GM12891 (cell line): ENCODE data around the gene MAFF.
"Not testable (repeated sequence)": the region's sequence is repeated elsewhere in the genome, so short reads cannot be mapped to it uniquely, and the experiment has no call there.

ENCODE experiments used
- DNase-seq: peaks from one replicate; pipeline ENCODE4 v3.0.0; 2011; ENCODE audit warnings: low spot score; ENCODE audit not compliant: insufficient read length
- FAIRE-seq: peaks from 2 replicates; lab custom pipeline; 2011; peaks lifted over from hg19 to GRCh38; lab: Jason Lieb, UNC
- PAX5 ChIP-seq: IDR thresholded peaks from 2 replicates; pipeline ENCODE4 v1.6.1; 2011; ENCODE audit warnings: low read length, moderate library complexity, mild to moderate bottlenecking; ENCODE audit not compliant: insufficient read depth, severe bottlenecking
- POLR2A ChIP-seq: IDR thresholded peaks from 2 replicates; pipeline ENCODE4 v1.6.1; 2011; ENCODE audit warnings: low read depth, low read length, control low read depth
- POLR2AphosphoS5 ChIP-seq: IDR thresholded peaks from 2 replicates; pipeline ENCODE4 v1.6.1; 2011; ENCODE audit warnings: low read depth, low read length, control low read depth
- POU2F2 ChIP-seq: IDR thresholded peaks from 2 replicates; pipeline ENCODE4 v1.6.1; 2011; ENCODE audit warnings: low read depth, mild to moderate bottlenecking, control low read depth, low read length, moderate library complexity
- SPI1 ChIP-seq: IDR thresholded peaks from 2 replicates; pipeline ENCODE4 v1.6.1; 2011; ENCODE audit warnings: low read depth, low read length, control low read depth
- TAF1 ChIP-seq: IDR thresholded peaks from 2 replicates; pipeline ENCODE4 v1.6.1; 2011; ENCODE audit warnings: low read depth, low read length, control low read depth

The MAFF gene

DNA sequence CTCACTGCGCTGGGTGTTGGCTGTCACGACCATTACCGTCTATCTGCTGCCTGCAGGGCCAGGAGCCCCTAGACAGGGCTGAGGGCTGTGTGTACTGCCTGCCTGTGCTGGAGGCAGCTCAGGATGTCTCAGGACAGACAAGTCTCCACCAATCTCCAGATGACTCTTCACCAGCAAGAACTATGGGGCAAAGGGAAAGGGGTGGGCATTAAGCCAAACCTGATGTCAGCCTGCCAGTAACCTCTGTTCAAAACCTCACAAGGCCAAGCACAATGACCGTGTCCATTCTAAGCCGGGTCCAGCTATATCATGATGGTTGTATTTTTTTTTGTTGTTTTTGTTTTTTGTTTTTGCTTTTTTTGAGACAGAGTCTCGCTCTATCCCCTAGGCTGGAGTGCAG is 31.6 kb downstream of the MAFF start:
- DNase-seq (no peak), FAIRE-seq (no peak)
- TF ChIP-seq POU2F2, result no peak
- no peak for TF ChIP-seq SPI1
- TF ChIP-seq POLR2A, result no peak
- no peak for TF ChIP-seq POLR2AphosphoS5
- no peak for TF ChIP-seq PAX5
- TF ChIP-seq TAF1, result no peak

DNA sequence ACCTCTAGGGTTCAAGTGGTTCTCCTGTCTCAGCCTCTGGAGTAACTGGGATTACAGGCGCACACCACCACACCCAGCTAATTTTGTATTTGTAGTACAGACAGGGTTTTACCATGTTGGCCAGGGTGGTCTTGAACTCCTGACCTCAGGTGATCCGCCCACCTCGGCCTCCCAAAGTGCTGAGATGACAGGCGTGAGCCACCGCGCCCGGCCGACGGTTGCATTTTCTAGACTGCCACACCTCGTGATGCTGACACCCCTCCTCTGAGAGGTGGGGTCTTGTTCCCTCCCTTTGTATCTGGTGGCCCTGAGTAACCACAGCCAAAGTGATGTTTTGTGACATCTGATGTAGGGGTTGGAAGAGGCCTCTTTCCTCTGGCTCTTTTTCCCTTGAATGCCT is 32.1 kb downstream of the MAFF start:
- FAIRE-seq, DNase-seq: not testable (repeated sequence)

DNA sequence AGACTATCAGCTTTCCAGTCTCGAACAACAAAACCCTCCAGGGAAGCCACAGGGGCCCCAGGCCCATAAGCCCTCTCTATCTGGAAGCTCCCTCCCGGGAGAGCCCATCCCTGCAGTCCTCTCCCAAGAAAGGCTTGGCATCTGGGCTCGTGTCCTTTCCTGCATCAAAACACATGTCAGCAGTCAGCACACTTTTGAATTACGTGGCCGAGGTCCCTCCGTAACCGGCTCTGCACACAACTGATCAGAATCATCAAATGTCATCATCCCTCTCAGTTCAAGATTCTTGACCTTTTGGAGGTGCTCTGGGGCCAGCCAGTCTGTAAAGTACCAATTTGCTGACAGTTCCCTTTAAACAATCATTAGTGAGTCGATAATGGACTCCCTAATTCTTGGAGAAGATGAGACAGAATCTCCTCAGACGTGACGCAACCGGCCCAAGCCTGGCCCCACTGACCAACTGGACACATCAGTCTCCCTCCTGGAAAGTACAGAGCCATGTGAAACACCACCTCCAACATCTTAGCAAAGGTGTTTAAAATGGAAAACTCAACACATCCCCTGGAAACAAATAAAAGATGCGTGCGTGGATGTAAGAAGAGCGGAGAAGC is 33.6 kb downstream of the MAFF start:
- FAIRE-seq (no peak), DNase-seq (no peak)
- TF ChIP-seq TAF1 (no peak), PAX5 (no peak), POLR2AphosphoS5 (no peak), POU2F2 (no peak), SPI1 (no peak), POLR2A (no peak)

DNA sequence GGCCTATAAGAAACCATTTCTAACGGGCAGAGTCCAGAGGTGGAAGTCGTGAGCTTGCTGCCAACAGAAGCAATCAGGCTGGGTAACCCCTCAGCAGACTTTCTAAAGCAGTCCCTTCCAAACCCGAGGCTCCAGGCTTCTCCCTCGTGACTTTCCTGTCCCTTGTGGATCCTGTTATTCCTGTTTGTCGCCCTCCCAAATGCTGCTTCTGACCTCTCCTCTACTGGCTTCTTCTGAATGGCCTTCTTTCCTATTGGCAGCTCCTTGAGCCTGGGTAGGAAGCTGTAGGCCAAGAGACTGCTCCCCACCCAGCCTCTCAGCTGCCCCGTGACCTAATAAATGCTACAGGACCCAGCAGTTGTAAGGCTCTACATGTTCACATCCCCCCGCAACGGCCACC is 35.0 kb downstream of the MAFF start:
- no peak for TF ChIP-seq POU2F2
- no peak for TF ChIP-seq SPI1
- no peak for TF ChIP-seq POLR2A
- TF ChIP-seq TAF1, result no peak
- no peak for TF ChIP-seq POLR2AphosphoS5
- no peak for TF ChIP-seq PAX5
- FAIRE-seq, result no peak
- DNase-seq, result no peak

DNA sequence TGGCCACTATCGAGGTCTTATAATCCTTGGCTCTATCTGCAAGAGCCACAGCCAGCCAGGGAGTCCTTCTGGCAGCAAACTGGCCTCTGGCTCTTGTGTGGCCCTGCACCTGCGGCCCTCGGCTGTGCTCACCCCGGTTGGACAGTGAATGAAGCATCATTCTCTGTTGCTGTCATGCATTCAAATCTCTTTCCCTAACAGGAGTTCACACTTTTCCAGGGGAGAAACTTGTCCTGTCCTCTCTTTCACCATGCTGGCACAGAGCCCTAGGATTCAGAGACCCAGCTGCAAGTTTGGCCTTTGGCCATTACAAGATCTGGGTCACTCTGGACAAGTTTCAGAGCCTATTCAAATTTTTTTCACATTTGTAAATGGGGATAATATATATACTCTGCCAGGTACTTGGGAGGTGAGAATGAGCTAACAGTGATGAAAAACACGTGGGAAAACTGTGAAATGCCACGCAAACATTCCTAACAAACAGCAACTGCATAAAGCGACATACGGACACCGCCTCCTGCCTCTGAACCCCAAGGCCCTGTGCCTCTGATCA is 36.8 kb downstream of the MAFF start:
- no peak for DNase-seq
- FAIRE-seq, result no peak
- TF ChIP-seq POU2F2 (no peak), SPI1 (no peak), POLR2A (no peak), TAF1 (no peak)

DNA sequence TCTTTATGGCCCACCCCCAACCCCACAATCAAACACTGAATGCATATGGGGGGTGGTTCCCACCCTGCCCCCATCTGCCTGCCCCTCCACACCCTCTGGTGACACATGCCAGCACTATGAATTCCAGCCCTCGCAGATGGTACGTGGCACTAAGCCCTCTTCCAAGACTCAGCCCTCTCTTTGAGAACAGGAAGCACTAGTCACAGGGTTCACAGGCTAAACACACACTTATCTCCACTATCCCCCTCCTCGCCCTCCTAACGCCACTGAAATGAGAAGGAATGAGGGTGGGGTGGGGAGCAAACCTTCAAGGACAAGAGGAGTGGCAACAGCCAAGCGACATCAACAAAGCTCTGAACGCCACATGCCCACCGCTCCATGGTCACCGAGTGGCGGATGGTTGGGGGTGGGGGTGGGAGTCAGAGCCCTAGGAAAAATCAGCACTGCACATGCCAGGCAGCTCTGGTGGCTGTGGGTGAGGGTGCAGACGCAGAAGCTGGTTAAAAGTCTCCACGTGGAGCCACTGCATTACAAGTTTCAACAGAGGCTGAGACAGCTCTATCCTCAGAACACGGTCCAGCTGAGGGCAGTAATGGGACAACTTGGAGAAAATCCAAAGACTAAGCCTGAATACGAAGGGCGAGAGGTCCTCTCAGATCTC is 37.4 kb downstream of the MAFF start:
- FAIRE-seq, result no peak

DNA sequence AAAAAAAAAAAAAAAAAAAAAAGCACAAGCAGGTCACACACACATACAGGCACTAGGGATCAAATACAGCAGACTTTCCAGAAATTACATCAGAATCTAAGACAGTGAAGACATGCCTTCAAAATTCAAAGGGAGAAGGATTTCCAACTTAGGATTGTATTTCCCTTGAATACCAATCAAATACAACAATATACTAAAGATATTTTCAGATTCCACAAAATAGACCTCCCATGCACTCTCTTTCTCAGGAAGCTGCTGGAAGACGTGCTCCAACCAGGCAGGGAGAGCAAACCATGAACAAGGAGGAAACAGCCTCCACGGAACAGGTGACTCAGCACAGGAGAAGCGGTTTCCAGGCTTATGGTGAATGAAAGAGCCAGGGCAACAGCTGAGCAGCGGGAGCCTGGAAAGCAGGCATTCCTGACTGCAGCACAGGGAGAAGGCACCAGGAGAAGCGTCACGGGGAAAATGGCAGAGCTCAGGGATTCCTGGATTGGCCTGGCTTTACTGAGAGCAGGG is 39.0 kb downstream of the MAFF start:
- TF ChIP-seq TAF1 (no peak), PAX5 (no peak), POLR2AphosphoS5 (no peak), SPI1 (no peak), POLR2A (no peak), POU2F2 (no peak)
- FAIRE-seq (no peak), DNase-seq (no peak)

More for the DNA sequence above, 37.4 kb downstream of the MAFF start:
- TF ChIP-seq TAF1 (no peak), POLR2AphosphoS5 (no peak), POLR2A (no peak), SPI1 (no peak), PAX5 (no peak), POU2F2 (no peak)
- no peak for DNase-seq

DNA sequence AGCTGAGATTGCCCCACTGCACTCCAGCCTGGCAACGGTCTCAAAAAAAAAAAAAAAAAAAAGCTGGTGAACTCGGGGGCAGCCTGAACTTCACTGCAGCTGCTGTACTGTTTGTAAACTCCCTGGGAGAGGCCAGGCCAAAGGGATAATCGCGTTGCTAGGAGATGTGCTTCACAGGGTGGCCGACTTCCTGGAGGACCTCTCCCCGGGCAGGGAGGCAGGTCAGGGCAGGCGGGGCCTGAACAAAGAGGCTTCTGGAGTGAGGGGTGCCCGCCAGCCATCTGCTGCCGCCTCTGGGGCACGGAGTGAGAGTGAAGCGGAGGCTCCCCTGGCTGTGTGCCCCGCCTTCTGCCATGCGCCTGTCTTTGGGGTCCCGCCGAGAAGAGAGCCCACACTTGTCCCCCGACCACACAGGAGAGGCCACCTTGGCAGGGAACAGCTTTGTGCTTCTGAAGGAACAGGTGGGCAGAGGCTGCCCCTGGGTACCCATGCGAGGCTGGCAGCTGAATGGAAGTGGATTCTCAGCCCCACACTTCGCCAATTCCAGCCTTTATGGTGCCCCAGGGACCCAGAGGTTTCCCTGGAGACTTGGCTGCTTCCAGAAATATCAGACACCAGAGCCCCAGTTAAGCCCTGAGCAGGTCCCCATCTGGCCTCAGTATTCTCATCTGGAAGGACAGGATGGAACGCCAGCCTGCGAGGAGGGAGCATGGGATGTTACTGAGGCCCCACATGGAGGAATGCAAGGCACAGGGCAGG is 41.4 kb downstream of the MAFF start:
- no peak for DNase-seq
- FAIRE-seq, result no peak
- TF ChIP-seq POLR2A, result no peak
- TF ChIP-seq SPI1, result no peak
- TF ChIP-seq POLR2AphosphoS5, result no peak
- no peak for TF ChIP-seq POU2F2
- TF ChIP-seq PAX5, result no peak
- no peak for TF ChIP-seq TAF1

DNA sequence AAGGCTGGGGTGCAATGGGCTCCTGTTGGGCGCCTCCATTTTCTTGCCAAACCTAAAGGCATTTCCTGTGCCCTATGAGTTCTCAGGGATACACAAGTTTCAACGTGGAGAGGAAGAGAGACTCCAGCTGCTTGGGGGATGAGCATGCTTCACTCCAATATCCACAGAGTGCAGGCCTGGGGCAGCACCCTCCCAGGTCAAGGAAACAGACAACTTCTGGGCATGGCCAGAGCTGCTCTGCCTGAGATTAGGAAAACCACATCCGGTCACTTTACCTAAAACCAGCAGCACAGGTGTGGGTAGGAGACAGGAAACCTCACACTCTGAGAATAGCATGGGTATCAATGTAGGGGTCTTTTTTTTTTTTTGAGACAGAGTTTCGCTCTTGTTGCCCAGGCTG is 42.3 kb downstream of the MAFF start:
- DNase-seq (no peak), FAIRE-seq (peak; percentile 28)
- no peak for TF ChIP-seq POLR2A
